HG03354 (cell line): Measurements from ENCODE around the gene SCGB3A2.

Experiments
- ATAC-seq: cut with Tn5 transposase; IDR thresholded peaks from one replicate; pipeline ENCODE4 v1.9.1; 2021; ENCODE audit warnings: mild to moderate bottlenecking; ENCODE audit not compliant: unreplicated experiment, poor library complexity, severe bottlenecking

SCGB3A2 gene

GRCh38 chr5:147895864-147896263, 17.4 kb downstream of the SCGB3A2 start:
- ATAC-seq = no peak

DNA sequence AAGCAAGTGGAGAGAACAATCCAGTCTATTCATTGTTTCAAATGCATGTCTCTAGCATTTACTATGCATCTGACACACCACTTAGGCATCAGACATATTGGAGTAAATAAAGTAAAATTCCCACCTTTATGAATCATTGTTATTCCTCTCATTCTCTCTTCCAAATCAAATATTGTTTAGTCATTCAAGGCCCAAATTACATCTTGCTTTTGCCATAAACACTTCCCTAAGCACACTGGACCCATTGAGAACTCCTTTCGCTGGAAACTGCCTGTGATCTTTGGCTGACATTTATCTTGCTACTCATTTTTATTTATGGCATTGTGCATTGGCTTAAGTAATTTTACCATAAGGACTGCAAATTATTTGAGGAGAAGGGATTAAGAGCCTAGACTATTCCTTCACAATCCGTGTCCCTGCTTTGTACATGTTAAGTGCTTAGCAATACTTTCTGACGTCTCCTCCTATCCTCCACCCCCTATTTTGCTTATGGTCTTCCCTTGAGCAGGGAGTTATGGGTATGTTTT, 20.4 kb downstream of the SCGB3A2 start:
- ATAC-seq = no peak

GRCh38 chr5:147901599-147902039, 23.1 kb downstream of the SCGB3A2 start:
- no peak for ATAC-seq

GRCh38 chr5:147902609-147903115, 24.2 kb downstream of the SCGB3A2 start:
- no peak for ATAC-seq

- ATAC-seq = no peak
These were observed 25.6 kb downstream of the SCGB3A2 start for GRCh38 chr5:147904110-147904509.

DNA sequence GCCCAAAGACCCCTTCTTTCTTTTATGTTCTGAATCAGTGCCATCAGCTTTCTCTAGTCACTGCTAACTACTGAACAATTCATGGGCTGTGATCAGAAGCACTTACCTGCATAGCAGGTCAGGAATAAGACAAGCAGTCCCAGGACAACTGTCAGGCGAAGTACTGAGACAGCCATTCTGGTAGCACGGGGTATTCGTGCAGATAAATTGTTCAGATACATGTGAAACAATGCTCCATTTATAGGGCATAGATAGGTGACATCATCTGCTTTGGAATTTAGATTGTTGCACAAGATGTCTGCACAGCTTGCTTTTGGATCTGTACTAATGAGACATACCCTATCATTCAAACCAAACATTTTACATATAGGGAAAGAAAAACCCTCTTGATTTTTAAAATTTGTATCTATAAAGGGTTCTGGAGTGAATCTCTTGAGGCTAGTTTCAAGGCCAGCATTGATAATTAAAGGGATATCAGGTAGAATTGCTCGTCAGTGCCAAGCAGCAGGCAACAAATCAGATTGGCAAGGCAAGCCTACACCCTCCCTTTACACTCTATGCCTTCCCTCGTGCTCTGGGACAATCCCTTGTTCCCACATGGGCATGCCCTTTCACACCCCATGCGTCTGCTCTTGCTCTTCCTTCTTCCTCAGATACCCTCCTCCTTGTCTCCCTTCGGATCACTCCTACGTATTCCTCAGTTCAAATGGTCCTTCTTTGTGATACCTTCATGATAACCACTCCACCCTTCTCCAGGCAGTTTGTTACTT, 28.0 kb downstream of the SCGB3A2 start, which contains the start of gene C5orf46:
C5orf46 (minus strand) TSS at position 213 of the 770 bp plus-strand sequence; CDS start at position 176, 37 bp downstream.
- no peak for ATAC-seq

DNA sequence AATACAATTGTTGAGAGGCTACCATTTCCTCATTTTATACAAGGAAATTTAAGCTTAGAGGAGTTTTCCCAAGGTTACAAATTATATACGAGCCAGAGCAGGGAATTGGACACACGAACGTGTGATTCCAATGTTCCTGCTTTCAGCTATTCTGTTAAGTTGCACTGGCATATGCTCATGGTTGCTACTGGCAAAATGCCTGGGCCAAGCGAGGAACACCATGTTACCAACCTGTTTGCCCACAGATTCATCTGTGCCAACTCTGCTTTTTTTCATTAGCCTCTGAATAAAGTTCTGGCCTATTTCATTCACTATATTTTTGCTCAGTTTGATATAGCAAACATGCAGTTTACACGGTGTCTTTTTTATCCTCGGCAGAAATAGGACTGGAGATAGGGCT, 32.9 kb downstream of the SCGB3A2 start:
- no peak for ATAC-seq

GRCh38 chr5:147912011-147912410, 33.5 kb downstream of the SCGB3A2 start:
- ATAC-seq = no peak

DNA sequence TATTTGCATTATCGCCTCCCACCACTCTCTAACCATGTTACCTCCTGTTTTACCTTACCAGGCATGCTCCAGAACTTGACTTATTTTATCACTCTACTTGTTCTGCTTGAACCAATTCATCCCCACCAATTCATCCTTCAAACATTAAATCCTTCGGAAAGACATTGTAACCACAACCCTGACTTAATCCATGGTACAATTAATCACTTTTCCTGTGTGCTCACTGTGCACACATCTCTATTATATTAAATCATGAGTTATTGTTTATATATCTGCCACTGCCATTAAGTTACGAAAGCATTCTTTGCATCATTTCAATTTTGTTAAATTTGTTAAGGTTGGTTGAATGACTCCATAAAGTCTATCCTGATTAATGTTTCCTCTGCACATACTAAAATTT, 35.3 kb downstream of the SCGB3A2 start:
- no peak for ATAC-seq

- no peak for ATAC-seq
These were observed 39.7 kb downstream of the SCGB3A2 start for GRCh38 chr5:147918101-147918685.

- no peak for ATAC-seq
These were observed 40.4 kb downstream of the SCGB3A2 start for GRCh38 chr5:147918899-147919298.

DNA sequence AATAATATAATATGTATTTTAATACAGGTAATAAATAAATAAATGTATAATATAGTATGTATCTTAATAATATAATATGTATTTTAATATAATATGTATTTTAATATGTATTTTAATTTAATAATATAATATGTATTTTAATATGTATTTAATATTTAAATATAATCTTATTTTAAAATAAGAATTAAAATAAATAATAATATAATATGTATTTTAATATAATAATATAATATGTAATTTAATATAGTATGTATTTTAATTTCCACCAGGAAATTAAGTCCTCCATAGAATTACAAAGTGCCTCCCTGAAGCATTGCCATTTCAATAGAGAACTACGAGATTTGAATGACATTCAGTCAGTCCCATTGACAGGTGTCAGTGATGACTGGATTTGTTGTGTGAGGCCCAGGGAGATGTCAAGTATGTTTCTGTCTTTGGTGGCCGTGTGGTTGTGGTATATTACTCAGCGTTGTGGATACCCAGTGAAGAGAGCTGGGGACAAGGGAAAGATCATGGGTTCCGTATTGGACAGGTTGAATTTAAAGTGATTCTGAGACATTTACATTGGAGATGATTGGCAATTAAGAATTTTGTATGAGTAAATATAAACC, 42.0 kb downstream of the SCGB3A2 start:
- no peak for ATAC-seq

DNA sequence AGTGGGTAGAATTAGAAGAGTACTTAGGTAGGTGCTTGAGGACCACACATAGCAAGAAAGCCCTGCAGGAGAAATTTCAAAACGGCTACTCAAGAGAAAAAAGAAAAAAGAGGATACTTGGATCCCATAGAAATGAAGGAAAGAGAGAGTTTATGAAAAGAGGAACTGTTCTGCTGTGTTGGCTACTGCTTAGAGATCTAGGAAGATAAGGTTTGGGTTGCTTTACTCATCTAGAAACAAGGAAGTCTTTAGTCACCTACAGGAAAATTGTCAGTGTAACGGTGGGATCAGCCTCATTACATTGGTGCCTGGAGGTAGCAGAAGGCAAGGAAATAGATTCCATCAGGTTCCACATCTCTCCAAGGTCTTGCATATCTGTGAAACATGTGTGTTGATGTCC, 42.6 kb downstream of the SCGB3A2 start:
- ATAC-seq = no peak

DNA sequence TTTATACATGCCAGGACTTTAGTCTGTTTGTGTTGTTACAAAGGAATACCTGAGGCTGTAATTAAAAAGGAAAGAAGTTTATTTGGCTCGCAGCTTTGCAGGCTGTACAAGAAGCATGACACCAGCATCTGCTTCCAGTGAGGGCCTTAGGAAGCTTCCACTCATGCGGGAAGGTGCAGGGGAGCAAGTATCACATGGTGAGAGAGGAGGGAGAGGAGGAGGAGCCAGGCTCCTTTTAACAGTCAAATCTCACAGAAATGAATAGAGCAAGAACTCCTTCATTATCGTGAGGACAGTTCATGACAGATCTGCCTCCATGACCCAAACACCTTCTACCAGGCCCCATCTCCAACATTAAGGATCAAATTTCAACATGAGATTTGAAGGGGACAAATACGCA, 46.5 kb downstream of the SCGB3A2 start:
- ATAC-seq = no peak

DNA sequence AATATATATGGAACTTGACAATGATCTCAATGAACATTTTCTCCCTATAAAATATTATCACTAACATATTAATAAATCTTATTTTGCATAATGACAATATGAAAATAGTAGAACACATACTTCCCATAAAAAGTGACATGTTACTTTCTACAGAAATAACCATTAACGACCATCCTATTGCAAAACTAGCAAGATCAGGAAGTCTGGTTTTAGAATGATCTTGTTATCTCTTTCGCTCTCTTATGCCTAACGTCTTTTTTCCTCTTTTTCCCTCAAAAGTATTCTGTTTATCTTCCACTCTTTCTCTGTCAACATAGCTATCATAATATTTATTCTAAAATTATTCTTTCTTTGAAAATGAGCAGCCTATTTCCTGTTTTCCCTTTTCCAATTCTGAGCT, 49.4 kb downstream of the SCGB3A2 start:
- ATAC-seq = no peak

GRCh38 chr5:147930769-147931168, 52.3 kb downstream of the SCGB3A2 start:
- peak; percentile 69 for ATAC-seq
